Hematopoietic multipotent progenitor cell treated with erythropoietin and hydrocortisone succinate and interleukin-3 and kit ligand, for 4 days (in vitro differentiated cells): Measurements from ENCODE around the gene APC2.

ENCODE experiments used
- DNase-seq: peaks from one replicate; pipeline ENCODE4 v3.0.0-alpha.2; 2015

APC2 gene

GRCh38 chr19:1482361-1483130 is 32.6 kb downstream of the APC2 start:
- DNase-seq: no peak

DNA sequence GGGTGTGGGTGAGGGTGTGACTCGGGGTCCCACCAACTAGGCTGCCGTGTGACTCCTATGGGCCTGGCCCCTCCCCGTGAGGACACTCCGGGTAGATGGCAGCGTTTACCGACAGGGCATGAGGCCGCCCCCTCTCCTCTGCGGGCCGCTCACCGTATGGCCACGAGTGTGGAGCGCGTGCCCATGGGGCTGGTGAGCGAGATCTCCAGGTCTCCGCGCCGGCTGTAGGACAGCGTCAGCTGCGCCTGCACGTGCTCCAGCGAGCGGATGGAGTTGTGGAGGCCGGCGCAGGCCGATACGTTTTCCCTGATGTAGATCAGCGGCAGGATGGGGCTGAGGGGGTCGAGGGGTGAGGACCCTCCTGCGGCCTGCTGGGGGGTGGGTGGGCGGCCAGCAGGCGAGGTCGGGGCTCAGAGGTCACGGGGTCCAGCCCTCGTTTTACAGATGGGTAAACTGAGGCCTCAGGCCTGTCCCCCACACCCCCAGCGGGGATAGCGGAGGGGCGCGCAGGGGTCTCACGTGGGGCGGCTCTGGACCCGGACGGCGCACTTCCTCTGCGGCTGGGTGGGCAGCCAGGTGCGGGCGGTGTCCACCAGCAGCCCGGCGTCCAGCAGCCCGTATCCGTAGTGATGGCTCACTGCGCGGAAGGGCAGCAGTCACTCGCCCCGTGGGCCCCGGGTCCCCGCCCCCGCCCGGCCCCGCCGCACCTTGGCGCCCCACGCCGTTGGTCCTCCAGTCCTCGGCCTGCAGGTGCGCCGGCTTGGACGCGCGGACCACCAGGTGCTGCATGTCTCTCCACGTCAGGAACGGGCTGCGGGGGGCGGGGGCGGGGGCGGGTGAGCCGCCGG is 33.4 kb downstream of the APC2 start:
- no peak for DNase-seq

DNA sequence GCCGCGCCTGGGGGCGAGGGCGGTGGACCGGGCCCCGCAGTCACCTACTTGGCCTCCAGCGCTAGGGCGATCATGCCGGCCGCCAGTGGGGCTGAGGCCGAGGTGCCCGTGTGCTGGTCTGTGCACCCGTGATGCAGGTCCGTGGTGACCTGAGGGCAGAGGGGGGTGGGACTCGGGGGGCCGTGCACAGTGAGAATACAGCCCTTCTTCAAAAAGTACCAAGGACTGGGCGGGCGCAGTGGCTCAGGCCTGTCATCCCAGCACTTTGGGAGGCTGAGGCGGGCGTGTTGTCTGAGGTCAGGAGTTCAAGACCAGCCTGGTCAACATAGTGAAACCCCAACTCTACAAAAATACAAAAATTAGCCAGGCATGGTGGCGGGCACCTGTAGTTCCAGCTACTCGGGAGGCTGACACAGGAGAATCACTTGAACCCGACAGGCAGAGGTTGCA is 34.1 kb downstream of the APC2 start:
- no peak for DNase-seq

DNA sequence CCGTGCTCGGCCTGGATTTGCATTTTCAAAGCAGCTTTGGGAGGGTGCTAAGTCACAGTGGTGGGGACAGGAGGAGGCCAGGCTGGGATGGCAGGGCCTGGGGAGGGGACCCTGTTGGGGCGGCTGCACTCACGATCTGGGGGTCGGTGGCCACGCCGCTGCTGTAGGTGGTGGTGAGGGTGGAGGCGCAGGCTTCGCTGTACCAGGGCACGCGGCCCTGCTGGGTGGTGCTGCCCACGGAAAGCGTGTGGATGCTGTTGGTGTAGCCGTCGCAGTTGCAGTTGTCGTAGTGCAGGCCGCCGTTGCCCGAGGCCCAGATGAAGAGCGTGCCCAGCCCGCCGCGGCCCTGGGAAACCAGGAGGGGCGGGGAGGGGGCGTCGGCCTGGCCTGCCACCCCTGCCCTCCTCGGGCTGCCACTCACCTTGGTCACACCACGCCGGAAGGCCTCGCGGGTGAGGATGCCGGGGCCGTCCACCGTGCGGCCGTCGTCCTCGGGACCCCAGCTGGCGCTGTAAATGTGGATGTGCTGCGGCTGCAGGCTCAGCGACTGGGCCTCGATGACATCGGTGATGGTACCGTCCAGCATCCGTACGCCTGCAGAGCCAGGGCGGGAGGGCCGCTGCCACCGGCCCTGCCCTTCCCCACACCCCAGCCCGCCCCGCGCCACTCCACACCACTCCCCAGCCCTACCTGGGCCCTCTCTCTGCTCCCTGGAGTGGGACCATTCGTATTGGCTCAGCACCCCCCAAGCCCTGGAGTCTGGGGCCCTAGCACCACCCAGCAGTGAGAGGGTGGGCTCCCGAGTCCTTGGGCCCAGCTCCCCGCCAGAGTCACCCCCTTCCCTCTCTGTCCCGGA is 37.0 kb downstream of the APC2 start:
- DNase-seq: no peak

- no peak for DNase-seq
These were observed 37.8 kb downstream of the APC2 start for GRCh38 chr19:1487576-1488281.

DNA sequence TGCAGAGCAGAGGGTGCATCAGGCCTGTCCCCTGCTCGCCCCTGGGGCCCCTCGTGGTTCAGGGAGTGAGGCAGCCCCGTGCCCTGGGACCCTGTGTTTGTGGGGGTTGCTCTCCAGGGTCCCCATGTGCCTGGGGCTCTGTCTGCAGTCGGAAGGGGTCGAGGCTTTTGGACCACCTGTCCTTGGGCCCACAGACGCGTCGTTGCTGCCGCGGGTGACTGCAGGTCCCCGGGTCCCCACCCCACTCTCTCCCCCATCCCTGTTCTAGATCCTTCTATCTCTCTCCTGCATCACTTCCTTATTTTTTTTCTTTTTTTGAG is 38.3 kb downstream of the APC2 start:
- DNase-seq: no peak

- DNase-seq: peak; percentile 68
These were observed 39.8 kb downstream of the APC2 start for GRCh38 chr19:1489463-1490310.

DNA sequence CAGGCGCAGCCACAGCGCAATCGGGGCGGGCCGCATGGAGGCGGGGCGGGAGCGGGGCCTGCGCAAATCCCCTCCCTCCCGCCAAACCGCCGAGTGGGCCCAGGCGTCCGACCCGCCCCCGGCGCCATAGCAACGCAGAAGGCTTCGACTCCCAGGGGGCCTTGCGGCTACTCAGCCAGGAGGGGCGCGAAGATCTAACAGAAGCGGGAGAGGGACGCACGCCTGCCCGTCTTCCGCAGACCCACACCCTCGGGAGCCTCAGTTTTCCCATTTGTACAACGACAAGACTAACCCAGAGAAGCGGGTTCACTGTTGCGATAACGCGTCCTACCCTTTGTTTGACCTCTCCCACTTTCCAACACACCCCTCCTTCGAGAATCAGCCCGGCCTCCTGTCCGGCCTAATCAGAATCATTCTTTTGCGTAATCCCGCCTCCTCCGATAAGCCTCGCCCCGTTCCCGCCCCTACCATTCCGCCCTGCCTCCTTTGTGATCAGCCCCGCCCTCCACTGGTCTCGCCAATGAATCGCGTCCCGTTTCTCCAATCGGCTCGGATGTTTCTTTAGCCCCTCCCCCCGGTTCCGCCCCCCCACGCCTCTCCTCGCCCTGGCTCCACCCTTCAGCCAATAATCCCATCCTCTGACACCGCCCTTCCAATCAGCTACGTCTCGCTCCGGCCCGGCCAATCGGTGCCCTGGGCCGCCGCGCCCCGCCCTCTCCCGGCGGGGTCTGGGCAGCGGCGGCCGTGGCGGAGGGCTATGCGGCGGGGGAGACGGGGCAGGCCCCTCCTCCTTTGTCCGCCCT is 40.6 kb downstream of the APC2 start, which contains the start of gene PCSK4:
Gene PCSK4 (minus strand): TSS at position 40 of the 803 bp plus-strand sequence. CDS start 4 bp downstream, at position 36.
- DNase-seq: peak; percentile 99

DNA sequence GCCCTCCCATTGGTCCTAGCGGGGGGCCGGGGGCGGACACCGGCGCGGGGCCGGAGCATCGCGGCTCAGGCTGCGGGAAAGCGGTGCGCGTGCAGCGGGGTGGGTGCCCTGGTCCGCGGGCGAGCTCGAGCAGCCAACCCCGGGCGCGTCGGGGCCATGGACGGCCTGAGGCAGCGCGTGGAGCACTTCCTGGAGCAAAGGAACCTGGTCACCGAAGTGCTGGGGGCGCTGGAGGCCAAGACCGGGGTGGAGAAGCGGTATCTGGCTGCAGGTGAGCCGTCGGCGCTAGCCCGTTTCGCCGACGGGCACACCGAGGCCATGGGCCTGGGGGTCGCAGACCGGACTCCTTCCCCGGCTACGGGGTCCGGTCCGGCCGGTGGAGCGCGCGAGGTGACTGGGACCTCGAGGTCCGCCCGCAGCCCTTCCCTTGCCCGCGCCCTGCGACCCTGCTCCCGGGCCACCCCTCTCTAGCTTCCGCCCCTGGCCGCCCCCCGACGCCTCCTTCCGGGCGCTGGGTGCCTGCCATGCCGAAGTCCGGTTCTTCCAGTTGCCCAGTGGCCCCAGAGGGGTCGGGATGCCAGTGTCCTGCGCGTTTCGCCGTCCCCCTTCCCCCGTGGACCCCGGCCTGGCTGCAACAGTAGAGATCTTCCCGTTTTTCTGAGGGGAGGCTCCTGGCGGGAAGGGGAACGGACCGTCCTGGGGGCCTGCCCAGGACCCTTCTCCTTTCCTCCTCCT is 41.4 kb downstream of the APC2 start, which contains the start of gene REEP6:
Gene REEP6 (plus strand): TSS at position 68 of the 735 bp plus-strand sequence. CDS start 89 bp downstream, at position 157.
- DNase-seq: no peak

DNA sequence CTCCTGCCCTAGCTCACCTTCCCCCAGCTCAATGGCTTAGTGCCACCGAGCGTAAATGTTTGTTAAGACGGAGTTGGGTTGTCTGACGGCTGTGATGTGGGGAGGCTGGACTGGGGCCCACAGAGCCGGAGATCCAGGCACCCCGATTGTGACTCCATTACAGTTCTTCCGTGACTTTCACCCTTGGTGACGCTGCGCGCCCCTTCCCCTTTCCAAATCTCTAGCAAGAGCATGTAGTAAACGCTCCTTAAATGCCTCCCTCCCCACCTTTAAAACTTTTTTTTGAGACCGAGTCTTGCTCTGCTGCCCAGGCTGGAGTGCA is 41.9 kb downstream of the APC2 start:
- DNase-seq: no peak

DNA sequence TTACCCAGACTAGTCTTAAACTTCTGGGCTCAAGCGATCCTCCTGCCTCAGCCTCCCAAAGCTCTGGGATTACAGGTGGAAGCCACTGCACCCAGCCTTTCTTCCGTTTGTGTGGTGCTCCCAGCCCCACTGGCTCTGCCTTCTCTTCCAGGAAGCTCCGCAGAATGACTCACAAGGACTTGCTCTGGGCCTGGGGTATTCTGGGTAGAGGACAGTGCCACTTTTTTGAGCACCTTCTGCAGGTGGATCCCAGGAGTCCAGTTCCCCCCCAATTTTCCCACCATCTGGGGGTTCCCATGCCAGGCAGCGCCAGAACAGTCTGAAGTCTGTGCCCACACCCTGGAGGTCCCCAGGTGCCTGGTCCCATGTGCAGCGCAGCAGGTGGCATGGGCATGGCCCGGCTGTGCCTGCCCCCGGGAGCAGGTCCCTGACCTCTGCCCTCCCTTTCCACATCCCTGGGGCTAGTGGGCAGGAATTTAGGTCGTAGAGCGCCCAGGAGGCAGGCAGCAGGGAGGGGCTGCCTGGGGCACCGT is 42.6 kb downstream of the APC2 start:
- DNase-seq: no peak

GRCh38 chr19:1494115-1494815 is 44.3 kb downstream of the APC2 start:
- DNase-seq: no peak

GRCh38 chr19:1495051-1495798 is 45.3 kb downstream of the APC2 start:
- no peak for DNase-seq

GRCh38 chr19:1495799-1496713 is 46.1 kb downstream of the APC2 start:
- no peak for DNase-seq

- no peak for DNase-seq
These were observed 47.0 kb downstream of the APC2 start for GRCh38 chr19:1496714-1497577.
